ENCODE data around the gene TERC. TPM values are rescaled to one million over a fixed set of nuclear protein-coding genes. Genes with fewer than 3 reads are reported as not detected.

TERC gene
- polyA plus RNA-seq (2011; rRNA removed) (0.18 TPM in 1 of 2 replicates, not detected in the other), polyA minus RNA-seq (2011; rRNA and poly(A)+ RNA removed) (55.0 and 73.1 TPM in 2 replicates)

DNA sequence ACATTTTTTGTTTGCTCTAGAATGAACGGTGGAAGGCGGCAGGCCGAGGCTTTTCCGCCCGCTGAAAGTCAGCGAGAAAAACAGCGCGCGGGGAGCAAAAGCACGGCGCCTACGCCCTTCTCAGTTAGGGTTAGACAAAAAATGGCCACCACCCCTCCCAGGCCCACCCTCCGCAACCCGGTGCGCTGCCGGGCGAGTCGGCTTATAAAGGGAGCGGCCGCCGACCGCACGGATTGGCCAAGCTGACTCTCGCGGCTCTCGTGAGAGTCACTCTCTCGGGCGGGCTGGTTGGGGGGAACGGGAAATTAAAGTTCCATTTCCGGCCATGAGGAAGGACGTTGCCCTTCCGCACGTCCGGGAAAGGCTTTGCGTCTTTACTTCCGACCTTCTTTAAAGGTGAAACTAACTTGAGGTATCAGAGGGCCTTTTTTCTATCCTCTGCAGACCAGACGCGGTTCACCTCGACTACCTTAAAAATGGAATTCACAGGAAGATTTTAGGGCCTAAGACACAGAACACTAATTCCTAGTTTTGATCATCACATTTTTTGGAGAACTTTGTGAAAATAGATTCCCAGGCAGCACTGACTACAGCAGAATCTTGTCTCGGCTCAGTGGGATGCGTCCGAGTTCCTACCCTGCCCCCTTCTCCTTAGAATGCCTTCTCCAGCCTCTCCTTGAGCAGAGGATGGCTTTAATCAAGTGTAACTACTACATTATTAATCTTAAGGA is at the start of gene TERC:
Gene TERC, minus strand, starts transcription at position 179 of the 731 bp plus-strand sequence.
- H3K4me3 ChIP-seq (ENCODE audit: low read depth, low read length): peak within 1 kb of the TSS; percentile 68
- POLR2A ChIA-PET: no interaction called here
- CTCF ChIA-PET: no interaction called here

DNA sequence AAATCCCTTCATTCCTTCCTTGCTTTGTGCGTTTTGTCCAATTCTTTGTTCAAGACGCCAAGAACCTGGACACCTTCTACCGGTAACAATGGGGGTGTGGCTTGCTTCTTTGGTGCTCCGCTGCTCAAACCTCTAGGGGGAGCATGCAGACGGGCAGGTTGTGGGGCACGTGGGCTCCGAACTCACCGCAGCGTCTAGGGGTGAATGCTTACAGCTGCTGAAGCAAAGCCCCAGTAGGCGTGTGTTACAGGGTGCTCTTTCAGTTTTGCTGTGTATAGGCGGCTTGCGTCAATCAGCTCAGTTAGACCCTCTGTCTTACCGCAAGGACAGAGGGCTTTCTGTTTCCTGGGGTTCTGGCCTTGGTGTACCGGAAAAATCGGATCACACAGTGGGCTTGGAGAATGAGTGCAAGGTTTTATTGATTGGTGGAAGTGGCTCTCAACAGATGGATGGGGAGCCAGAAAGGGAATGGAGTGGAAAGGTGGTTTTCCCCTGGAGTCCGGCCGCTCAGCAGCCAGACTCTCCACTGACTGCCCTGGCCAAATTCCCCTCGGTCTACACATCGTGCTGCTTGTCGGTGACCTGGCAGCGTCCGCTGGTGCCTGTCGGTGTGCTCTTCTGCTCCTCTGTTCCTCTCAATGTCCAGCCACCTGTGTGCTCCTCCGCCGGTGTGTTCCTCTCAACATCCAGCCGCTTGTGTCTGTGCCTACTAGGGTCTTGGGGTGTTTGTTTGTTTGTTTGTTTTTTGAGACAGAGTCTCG is 49.1 kb upstream of the TERC start:
- Histone ChIP-seq H3K27me3 (ENCODE audit: control insufficient read depth, insufficient read depth, low read length) (no peaks in the 10 kb centered on the region), H3K36me3 (ENCODE audit: control insufficient read depth, insufficient read depth, low read length) (no peaks in the 10 kb centered on the region), H3K4me3 (ENCODE audit: low read depth, low read length) (no peak overlapping the region)
- POLR2A ChIA-PET: no interaction called here
- TF ChIP-seq, protein P1, sequence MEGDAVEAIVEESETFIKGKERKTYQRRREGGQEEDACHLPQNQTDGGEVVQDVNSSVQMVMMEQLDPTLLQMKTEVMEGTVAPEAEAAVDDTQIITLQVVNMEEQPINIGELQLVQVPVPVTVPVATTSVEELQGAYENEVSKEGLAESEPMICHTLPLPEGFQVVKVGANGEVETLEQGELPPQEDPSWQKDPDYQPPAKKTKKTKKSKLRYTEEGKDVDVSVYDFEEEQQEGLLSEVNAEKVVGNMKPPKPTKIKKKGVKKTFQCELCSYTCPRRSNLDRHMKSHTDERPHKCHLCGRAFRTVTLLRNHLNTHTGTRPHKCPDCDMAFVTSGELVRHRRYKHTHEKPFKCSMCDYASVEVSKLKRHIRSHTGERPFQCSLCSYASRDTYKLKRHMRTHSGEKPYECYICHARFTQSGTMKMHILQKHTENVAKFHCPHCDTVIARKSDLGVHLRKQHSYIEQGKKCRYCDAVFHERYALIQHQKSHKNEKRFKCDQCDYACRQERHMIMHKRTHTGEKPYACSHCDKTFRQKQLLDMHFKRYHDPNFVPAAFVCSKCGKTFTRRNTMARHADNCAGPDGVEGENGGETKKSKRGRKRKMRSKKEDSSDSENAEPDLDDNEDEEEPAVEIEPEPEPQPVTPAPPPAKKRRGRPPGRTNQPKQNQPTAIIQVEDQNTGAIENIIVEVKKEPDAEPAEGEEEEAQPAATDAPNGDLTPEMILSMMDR (IDR thresholded peaks at IDR 0.05; ENCODE audit: insufficient read depth, low read depth, low read length): peak; percentile 40
- CTCF ChIA-PET: no interaction called here
- DNase-seq (ENCODE audit: low read depth): no peak

More for the DNA sequence above, at the start of gene TERC:
- no peaks in the 10 kb centered on the region for H3K36me3 ChIP-seq (ENCODE audit: control insufficient read depth, insufficient read depth, low read length)
- TF ChIP-seq, protein P1 (IDR thresholded peaks at IDR 0.05; ENCODE audit: insufficient read depth, low read depth, low read length): no peak
- no peaks in the 10 kb centered on the region for H3K27me3 ChIP-seq (ENCODE audit: control insufficient read depth, insufficient read depth, low read length)
- DNase-seq (ENCODE audit: low read depth): no peak

DNA sequence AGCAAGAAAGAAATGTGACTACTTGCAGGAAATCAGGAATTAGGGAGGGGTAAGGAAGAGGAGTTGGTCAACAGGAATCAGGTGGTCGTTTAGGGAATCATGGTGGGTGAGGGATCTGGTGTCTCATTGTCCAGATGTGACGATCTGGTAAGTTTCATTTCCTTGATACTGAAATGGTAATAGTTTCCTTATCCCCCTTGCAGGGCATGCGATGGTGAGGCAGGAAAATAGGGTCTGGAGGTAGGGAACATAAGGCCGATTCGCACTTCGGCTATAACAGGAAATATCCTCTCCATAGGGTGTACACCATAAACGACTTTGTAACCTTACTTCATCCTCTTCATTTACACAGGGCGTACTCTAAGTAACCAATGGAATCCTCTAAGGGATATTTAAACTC is 48.4 kb upstream of the TERC start:
- Histone ChIP-seq H3K4me3 (ENCODE audit: low read depth, low read length) (peak overlapping the region; percentile 48; the same call in 1 of the 2 replicates), H3K36me3 (ENCODE audit: control insufficient read depth, insufficient read depth, low read length) (no peaks in the 10 kb centered on the region), H3K27me3 (ENCODE audit: control insufficient read depth, insufficient read depth, low read length) (no peaks in the 10 kb centered on the region)
- POLR2A ChIA-PET: no interaction called here
- no peak for DNase-seq (ENCODE audit: low read depth)
- CTCF ChIA-PET: no interaction called here
- TF ChIP-seq, protein P1 (IDR thresholded peaks at IDR 0.05; ENCODE audit: insufficient read depth, low read depth, low read length): no peak

DNA sequence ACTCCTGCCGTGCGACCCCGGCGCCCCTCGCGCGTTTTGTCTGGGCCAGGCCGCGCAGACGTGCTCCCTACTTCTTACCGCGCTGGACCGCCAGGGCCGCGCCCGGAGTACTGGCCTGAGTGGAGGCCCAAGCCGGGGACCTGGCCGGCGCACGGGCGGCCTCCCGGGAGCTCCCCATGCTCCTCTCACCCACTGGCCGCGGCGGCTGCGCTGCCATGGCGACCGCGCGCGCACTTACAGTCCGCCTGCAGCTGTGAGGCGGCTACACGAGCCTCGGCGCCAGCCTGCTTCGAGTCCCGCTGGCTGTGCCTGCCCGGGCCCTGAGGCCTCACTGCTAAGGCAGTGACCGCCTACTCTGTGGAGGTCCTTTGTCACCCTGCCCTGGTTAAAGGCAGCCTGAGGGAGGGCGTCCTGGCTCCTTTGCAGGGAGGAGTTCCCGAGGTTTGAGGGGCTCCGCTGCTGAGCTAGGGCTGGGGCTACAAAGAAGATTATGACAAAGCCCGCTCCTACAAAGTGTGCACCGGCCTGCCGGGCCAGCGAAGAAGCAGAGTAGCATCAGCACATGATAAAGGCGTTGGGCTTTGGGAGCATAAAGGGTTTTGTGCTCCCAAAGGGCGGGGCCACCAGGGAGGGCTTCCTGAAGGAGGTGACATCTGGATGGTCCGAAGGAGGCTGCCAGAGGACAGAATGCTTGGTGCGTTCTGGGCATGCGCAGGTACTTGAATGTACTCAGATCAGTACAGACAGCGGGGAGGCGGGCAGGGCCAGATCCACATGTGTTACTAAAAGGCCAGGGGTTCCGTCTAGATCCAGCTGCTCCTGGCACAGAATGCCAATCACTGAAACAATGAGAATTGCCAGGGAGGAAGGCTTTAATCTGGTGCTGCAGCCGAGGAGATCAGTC is 47.7 kb upstream of the TERC start, which contains the start of the genes LRRC34 and LRRIQ4:
Gene LRRC34, minus strand, starts transcription at position 573 of the 904 bp plus-strand sequence. Its CDS starts 356 bp downstream, at position 217.
Gene LRRIQ4, plus strand, starts transcription at position 539 of the 904 bp plus-strand sequence. CDS start 9,052 bp downstream, outside the sequence.
- Histone ChIP-seq H3K27me3 (ENCODE audit: control insufficient read depth, insufficient read depth, low read length) (no peaks in the 10 kb centered on the region), H3K36me3 (ENCODE audit: control insufficient read depth, insufficient read depth, low read length) (no peaks in the 10 kb centered on the region), H3K4me3 (ENCODE audit: low read depth, low read length) (peak within 1 kb of the TSS; percentile 48)
- TF ChIP-seq, protein P1 (IDR thresholded peaks at IDR 0.05; ENCODE audit: insufficient read depth, low read depth, low read length): no peak
- POLR2A ChIA-PET: interaction anchor here (0.6 kb wide), 1 partner anchor 28 kb away, joined by 5 read pairs; no protein-coding TSS in a partner anchor
- DNase-seq (ENCODE audit: low read depth): peak; percentile 20
- CTCF ChIA-PET: interaction anchor here (1.1 to 1.3 kb wide), 2 partner anchors 15 to 663 kb away, joined by 3 to 4 read pairs; no protein-coding TSS in a partner anchor
